HL-60 (cell line): ENCODE data around the gene ENPEP.

Experiments used
- CTCF ChIP-seq: IDR thresholded peaks from one replicate; pipeline ENCODE4 v1.5.1; 2011; ENCODE audit warnings: low read length, control low read depth, inconsistent platforms; ENCODE audit not compliant: insufficient read depth
- POLR2AphosphoS5 ChIP-seq: IDR thresholded peaks from 2 replicates; pipeline ENCODE4 v1.6.1; 2012; ENCODE audit warnings: low read depth
- TF ChIP-seq, protein P1 (sequence below): IDR thresholded peaks from 2 replicates; pipeline ENCODE4 v1.6.1; 2012; ENCODE audit warnings: low read depth; ENCODE audit not compliant: insufficient replicate concordance

GRCh38 chr4:110485452-110485851 lies 9.5 kb downstream of the ENPEP start:
- TF ChIP-seq CTCF (no peak), POLR2AphosphoS5 (no peak)
- TF ChIP-seq, protein P1, sequence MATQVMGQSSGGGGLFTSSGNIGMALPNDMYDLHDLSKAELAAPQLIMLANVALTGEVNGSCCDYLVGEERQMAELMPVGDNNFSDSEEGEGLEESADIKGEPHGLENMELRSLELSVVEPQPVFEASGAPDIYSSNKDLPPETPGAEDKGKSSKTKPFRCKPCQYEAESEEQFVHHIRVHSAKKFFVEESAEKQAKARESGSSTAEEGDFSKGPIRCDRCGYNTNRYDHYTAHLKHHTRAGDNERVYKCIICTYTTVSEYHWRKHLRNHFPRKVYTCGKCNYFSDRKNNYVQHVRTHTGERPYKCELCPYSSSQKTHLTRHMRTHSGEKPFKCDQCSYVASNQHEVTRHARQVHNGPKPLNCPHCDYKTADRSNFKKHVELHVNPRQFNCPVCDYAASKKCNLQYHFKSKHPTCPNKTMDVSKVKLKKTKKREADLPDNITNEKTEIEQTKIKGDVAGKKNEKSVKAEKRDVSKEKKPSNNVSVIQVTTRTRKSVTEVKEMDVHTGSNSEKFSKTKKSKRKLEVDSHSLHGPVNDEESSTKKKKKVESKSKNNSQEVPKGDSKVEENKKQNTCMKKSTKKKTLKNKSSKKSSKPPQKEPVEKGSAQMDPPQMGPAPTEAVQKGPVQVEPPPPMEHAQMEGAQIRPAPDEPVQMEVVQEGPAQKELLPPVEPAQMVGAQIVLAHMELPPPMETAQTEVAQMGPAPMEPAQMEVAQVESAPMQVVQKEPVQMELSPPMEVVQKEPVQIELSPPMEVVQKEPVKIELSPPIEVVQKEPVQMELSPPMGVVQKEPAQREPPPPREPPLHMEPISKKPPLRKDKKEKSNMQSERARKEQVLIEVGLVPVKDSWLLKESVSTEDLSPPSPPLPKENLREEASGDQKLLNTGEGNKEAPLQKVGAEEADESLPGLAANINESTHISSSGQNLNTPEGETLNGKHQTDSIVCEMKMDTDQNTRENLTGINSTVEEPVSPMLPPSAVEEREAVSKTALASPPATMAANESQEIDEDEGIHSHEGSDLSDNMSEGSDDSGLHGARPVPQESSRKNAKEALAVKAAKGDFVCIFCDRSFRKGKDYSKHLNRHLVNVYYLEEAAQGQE: no peak
